ENCODE results near the gene ATP11C.

Gene ATP11C

DNA sequence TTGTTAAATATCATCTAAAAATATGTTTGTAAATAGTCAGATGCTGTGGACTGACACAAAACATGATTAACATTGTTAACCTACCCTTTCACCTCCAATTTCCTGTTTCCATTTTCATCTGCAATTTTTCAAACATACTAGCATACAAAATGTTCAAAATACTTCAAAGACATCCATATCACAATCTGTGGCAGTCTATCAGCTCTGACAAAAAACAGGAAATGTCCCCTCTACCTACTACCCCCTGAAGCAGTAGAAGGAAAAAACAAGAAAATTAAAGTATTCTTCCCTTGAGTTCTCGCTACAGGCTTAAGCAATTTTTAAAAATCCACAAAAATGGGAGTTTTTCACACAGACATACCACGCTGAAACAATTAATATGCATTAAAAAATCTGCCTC lies 116.6 kb downstream of the ATP11C start:
- Mint-ChIP-seq H3K36me3 (peaks cover 26% of the 10 kb centered on the region), H3K4me1 (peaks cover 32% of the 10 kb centered on the region), H3K9me3 (no peaks in the 10 kb centered on the region), H3K4me3 (peak overlapping the region; percentile 58), H3K27me3 (no peaks in the 10 kb centered on the region), H3K27ac (peak overlapping the region; percentile 77)

- peaks cover 28% of the 10 kb centered on the region for H3K36me3 Mint-ChIP-seq
- H3K9me3 Mint-ChIP-seq = no peaks in the 10 kb centered on the region
Measured at GRCh38 chrX:139815771-139816170, 117.1 kb downstream of the ATP11C start.

GRCh38 chrX:139811942-139812629 lies 120.8 kb downstream of the ATP11C start:
- Mint-ChIP-seq H3K36me3 (peaks cover 25% of the 10 kb centered on the region), H3K27ac (peak overlapping the region; percentile 72), H3K4me3 (no peak overlapping the region), H3K9me3 (no peaks in the 10 kb centered on the region), H3K4me1 (peaks cover 16% of the 10 kb centered on the region), H3K27me3 (no peaks in the 10 kb centered on the region)

More at GRCh38 chrX:139815771-139816170, 117.1 kb downstream of the ATP11C start:
- no peak overlapping the region for H3K27ac Mint-ChIP-seq
- peaks cover 32% of the 10 kb centered on the region for H3K4me1 Mint-ChIP-seq
- H3K27me3 Mint-ChIP-seq = no peaks in the 10 kb centered on the region
- H3K4me3 Mint-ChIP-seq = no peak overlapping the region

DNA sequence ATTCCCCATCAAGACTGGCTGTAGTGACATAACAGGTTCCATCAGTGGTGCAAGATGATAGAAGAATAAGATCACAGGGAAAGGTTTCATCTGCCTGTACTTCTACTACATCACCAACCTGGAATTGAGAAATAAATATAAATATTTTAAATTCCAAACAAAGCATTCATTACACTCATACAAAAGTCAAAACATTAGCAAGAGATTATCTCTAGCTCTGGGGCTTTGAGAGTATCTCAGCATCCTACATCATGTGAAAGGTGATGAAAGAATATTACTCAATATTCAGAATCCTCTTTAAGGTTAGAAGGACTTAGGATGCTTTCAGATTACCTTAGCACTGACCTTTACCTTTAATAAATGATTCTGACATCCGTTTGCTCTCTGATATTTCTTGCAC lies 128.4 kb downstream of the ATP11C start:
- no peak overlapping the region for H3K4me3 Mint-ChIP-seq
- H3K27me3 Mint-ChIP-seq = no peaks in the 10 kb centered on the region
- peaks cover 21% of the 10 kb centered on the region for H3K36me3 Mint-ChIP-seq
- H3K27ac Mint-ChIP-seq = no peak overlapping the region
- no peaks in the 10 kb centered on the region for H3K9me3 Mint-ChIP-seq
- no peaks in the 10 kb centered on the region for H3K4me1 Mint-ChIP-seq

DNA sequence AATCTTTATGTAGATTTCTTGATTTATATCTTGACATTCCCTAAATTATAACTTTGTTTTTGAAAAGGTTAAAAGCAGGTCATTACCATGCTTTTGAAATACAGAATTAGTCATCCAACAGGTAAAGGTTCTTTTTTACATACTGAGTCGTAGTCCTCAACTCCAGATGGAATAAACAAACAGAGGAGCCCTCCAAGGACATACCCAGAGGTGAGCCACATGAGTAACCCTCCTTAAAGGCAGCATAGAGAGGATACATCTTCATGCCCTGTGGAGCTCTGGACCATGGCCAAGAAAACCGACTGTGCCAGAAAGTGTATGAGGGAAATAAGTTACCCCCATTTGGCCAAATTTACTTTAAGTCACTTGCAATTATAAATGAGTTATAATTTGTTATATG lies 129.6 kb downstream of the ATP11C start:
- Mint-ChIP-seq H3K4me1 (no peaks in the 10 kb centered on the region), H3K27me3 (no peaks in the 10 kb centered on the region), H3K9me3 (no peaks in the 10 kb centered on the region), H3K27ac (no peak overlapping the region), H3K36me3 (peaks cover 20% of the 10 kb centered on the region), H3K4me3 (no peak overlapping the region)

DNA sequence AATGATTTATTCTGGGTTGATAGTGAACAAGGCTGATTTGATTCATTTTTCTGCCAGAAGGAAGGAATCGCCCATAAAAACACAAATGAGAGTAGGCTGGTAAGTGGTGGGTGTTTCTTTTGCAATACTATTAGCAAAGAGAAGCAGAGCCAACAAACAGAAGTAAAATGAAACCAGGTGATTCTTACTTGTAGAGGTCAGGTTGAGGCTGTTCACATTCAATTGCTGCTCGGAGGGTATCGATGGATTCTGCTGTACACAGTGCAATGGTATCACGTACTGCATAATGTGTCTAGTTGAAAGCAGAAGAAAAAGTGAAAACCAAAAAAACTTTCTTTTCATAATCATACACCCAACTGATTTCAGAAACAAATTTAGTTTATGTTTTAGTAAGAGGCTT lies 130.8 kb downstream of the ATP11C start:
- H3K27me3 Mint-ChIP-seq = no peaks in the 10 kb centered on the region
- peaks cover 17% of the 10 kb centered on the region for H3K36me3 Mint-ChIP-seq
- no peaks in the 10 kb centered on the region for H3K9me3 Mint-ChIP-seq
- no peaks in the 10 kb centered on the region for H3K4me1 Mint-ChIP-seq
- H3K4me3 Mint-ChIP-seq = no peak overlapping the region
- no peak overlapping the region for H3K27ac Mint-ChIP-seq

- Mint-ChIP-seq H3K9me3 (no peaks in the 10 kb centered on the region), H3K4me3 (no peak overlapping the region), H3K27ac (no peak overlapping the region), H3K4me1 (no peaks in the 10 kb centered on the region), H3K36me3 (peaks cover 17% of the 10 kb centered on the region), H3K27me3 (no peaks in the 10 kb centered on the region)
Measured at GRCh38 chrX:139801397-139801813, 131.4 kb downstream of the ATP11C start.

DNA sequence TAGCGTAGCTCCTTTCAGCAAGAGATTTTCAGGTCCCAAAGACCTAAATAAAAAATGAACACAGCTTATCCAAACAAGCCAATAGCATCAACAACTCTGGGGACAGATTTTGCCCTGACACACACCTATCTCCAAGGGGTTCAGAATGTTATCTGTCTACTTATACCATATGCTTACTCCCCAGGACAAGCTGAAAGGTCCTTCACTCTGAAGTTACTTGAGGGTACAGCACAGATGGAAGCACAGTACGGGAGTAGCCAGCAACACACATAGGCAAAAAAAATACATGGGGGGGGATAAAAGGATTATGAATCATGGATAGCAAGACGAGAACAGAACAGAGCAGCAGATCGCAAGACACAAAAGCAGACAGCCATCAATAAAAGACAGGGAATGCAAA lies 134.2 kb downstream of the ATP11C start:
- Mint-ChIP-seq H3K9me3 (no peaks in the 10 kb centered on the region), H3K27me3 (no peaks in the 10 kb centered on the region), H3K4me1 (no peaks in the 10 kb centered on the region), H3K4me3 (no peak overlapping the region), H3K36me3 (peaks cover 17% of the 10 kb centered on the region), H3K27ac (no peak overlapping the region)

GRCh38 chrX:139795196-139795595 lies 137.7 kb downstream of the ATP11C start:
- Mint-ChIP-seq H3K27ac (no peak overlapping the region), H3K4me1 (no peaks in the 10 kb centered on the region), H3K4me3 (no peak overlapping the region), H3K27me3 (no peaks in the 10 kb centered on the region), H3K36me3 (peaks cover 7% of the 10 kb centered on the region), H3K9me3 (no peaks in the 10 kb centered on the region)

- no peaks in the 10 kb centered on the region for H3K9me3 Mint-ChIP-seq
- H3K27ac Mint-ChIP-seq = no peak overlapping the region
- H3K4me3 Mint-ChIP-seq = no peak overlapping the region
- H3K36me3 Mint-ChIP-seq = peaks cover 7% of the 10 kb centered on the region
- no peaks in the 10 kb centered on the region for H3K27me3 Mint-ChIP-seq
- no peaks in the 10 kb centered on the region for H3K4me1 Mint-ChIP-seq
Measured at GRCh38 chrX:139787601-139788000, 145.3 kb downstream of the ATP11C start.

DNA sequence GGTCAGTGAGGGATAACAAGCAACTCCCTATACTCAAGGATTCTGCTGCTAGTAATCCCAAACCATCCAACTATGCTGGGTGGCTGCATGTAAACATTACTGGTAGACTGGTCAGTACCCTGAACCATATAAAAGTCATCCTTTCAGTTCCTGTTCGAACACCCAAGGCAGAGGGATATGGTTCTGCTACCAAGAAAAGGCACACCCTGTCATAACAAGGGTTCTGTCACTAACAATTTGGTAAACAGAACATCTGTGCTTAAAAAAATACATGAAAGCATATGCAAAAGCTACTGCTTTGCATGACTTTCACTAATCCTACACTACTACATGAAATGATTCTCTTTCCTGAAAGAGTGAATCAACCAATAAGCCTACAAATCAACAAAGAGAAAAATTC lies 148.0 kb downstream of the ATP11C start:
- H3K4me3 Mint-ChIP-seq = no peak overlapping the region
- no peaks in the 10 kb centered on the region for H3K27me3 Mint-ChIP-seq
- H3K27ac Mint-ChIP-seq = no peak overlapping the region
- no peaks in the 10 kb centered on the region for H3K9me3 Mint-ChIP-seq
- H3K4me1 Mint-ChIP-seq = no peaks in the 10 kb centered on the region
- H3K36me3 Mint-ChIP-seq = peaks cover 11% of the 10 kb centered on the region

DNA sequence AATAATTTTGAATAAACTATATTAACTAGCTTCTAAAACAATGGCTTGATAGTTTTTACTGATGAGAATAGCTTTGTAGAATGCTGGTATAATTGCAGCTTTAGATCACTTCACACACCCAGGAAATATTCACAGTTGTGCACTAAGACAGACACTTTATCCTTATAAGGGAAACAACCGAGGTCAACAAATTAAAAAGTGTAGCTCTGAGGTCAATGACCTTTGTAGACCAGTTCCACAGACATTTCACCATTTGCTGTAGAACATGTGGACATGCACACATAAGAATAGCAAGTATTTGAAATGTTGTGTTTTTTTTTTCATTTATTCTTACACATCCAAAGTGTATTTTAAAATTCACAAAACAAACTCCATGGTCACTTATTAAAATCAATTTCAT lies 148.9 kb downstream of the ATP11C start:
- Mint-ChIP-seq H3K4me1 (no peaks in the 10 kb centered on the region), H3K9me3 (no peaks in the 10 kb centered on the region), H3K4me3 (no peak overlapping the region), H3K36me3 (peaks cover 15% of the 10 kb centered on the region), H3K27me3 (no peaks in the 10 kb centered on the region), H3K27ac (no peak overlapping the region)

- no peak overlapping the region for H3K4me3 Mint-ChIP-seq
- no peaks in the 10 kb centered on the region for H3K9me3 Mint-ChIP-seq
- no peaks in the 10 kb centered on the region for H3K27me3 Mint-ChIP-seq
- H3K27ac Mint-ChIP-seq = no peak overlapping the region
- H3K4me1 Mint-ChIP-seq = no peaks in the 10 kb centered on the region
- H3K36me3 Mint-ChIP-seq = peaks cover 18% of the 10 kb centered on the region
Measured at GRCh38 chrX:139783030-139783429, 149.8 kb downstream of the ATP11C start.

GRCh38 chrX:139776599-139776998 lies 156.3 kb downstream of the ATP11C start:
- Mint-ChIP-seq H3K9me3 (no peaks in the 10 kb centered on the region), H3K36me3 (peaks cover 28% of the 10 kb centered on the region), H3K27me3 (no peaks in the 10 kb centered on the region), H3K27ac (no peak overlapping the region), H3K4me1 (peaks cover 3% of the 10 kb centered on the region), H3K4me3 (no peak overlapping the region)

- H3K36me3 Mint-ChIP-seq = peaks cover 24% of the 10 kb centered on the region
Measured at GRCh38 chrX:139770366-139770765, 162.5 kb downstream of the ATP11C start.

GRCh38 chrX:139766545-139766983 lies 166.3 kb downstream of the ATP11C start:
- Mint-ChIP-seq H3K27ac (no peak overlapping the region), H3K36me3 (peaks cover 12% of the 10 kb centered on the region), H3K4me1 (no peaks in the 10 kb centered on the region), H3K27me3 (no peaks in the 10 kb centered on the region), H3K9me3 (no peaks in the 10 kb centered on the region), H3K4me3 (no peak overlapping the region)

More at GRCh38 chrX:139770366-139770765, 162.5 kb downstream of the ATP11C start:
- Mint-ChIP-seq H3K27me3 (no peaks in the 10 kb centered on the region), H3K4me3 (no peak overlapping the region), H3K4me1 (no peaks in the 10 kb centered on the region), H3K27ac (no peak overlapping the region), H3K9me3 (no peaks in the 10 kb centered on the region)

All from activated naive CD4-positive, alpha-beta T cell treated with anti-CD3 and anti-CD28 coated beads, Interleukin-2, amount 50 U/mL, for 24 hours (primary cell).